ENCODE measurements around the gene RPS18.
A peak's percentile ranks its signal among the peaks of the same experiment; 100 is the strongest.

Gene RPS18

GRCh38 chr6:33304216-33304615 lies 32.3 kb downstream of the RPS18 start (continued):
- TF ChIP-seq, protein P1, sequence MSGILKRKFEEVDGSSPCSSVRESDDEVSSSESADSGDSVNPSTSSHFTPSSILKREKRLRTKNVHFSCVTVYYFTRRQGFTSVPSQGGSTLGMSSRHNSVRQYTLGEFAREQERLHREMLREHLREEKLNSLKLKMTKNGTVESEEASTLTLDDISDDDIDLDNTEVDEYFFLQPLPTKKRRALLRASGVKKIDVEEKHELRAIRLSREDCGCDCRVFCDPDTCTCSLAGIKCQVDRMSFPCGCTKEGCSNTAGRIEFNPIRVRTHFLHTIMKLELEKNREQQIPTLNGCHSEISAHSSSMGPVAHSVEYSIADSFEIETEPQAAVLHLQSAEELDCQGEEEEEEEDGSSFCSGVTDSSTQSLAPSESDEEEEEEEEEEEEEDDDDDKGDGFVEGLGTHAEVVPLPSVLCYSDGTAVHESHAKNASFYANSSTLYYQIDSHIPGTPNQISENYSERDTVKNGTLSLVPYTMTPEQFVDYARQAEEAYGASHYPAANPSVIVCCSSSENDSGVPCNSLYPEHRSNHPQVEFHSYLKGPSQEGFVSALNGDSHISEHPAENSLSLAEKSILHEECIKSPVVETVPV (CRISPR knock-in tag; IDR thresholded peaks at IDR 0.05): no peak
- TF ChIP-seq SNAI2 (CRISPR knock-in tag; IDR thresholded peaks at IDR 0.05) (no peak), ZC3H10 (CRISPR knock-in tag; IDR thresholded peaks at IDR 0.05) (no peak), CSDC2 (CRISPR knock-in tag; IDR thresholded peaks at IDR 0.05) (no peak)
- TF ChIP-seq, protein P2, sequence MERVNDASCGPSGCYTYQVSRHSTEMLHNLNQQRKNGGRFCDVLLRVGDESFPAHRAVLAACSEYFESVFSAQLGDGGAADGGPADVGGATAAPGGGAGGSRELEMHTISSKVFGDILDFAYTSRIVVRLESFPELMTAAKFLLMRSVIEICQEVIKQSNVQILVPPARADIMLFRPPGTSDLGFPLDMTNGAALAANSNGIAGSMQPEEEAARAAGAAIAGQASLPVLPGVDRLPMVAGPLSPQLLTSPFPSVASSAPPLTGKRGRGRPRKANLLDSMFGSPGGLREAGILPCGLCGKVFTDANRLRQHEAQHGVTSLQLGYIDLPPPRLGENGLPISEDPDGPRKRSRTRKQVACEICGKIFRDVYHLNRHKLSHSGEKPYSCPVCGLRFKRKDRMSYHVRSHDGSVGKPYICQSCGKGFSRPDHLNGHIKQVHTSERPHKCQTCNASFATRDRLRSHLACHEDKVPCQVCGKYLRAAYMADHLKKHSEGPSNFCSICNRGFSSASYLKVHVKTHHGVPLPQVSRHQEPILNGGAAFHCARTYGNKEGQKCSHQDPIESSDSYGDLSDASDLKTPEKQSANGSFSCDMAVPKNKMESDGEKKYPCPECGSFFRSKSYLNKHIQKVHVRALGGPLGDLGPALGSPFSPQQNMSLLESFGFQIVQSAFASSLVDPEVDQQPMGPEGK (CRISPR knock-in tag; IDR thresholded peaks at IDR 0.05; ENCODE audit: borderline replicate concordance): no peak

- no peak for ATAC-seq
- no peak for TF ChIP-seq POU6F1 (CRISPR knock-in tag; IDR thresholded peaks at IDR 0.05; ENCODE audit: borderline replicate concordance, low read depth)
- no peak for TF ChIP-seq SNAI2 (CRISPR knock-in tag; IDR thresholded peaks at IDR 0.05)
- no peak for TF ChIP-seq ZFP3 (CRISPR knock-in tag; IDR thresholded peaks at IDR 0.05)
- no peak for TF ChIP-seq OSR1 (CRISPR knock-in tag; IDR thresholded peaks at IDR 0.05)
- TF ChIP-seq BACH2 (CRISPR knock-in tag; IDR thresholded peaks at IDR 0.05; ENCODE audit: borderline replicate concordance): no peak
- no peak for TF ChIP-seq TOX (CRISPR knock-in tag; IDR thresholded peaks at IDR 0.05; ENCODE audit: borderline replicate concordance)
- TF ChIP-seq ZNF8 (CRISPR knock-in tag; IDR thresholded peaks at IDR 0.05): no peak
- TF ChIP-seq, protein P2 (CRISPR knock-in tag; IDR thresholded peaks at IDR 0.05; ENCODE audit: borderline replicate concordance): no peak
- TF ChIP-seq, protein P1 (CRISPR knock-in tag; IDR thresholded peaks at IDR 0.05): no peak
- TF ChIP-seq ZNF565 (CRISPR knock-in tag; conservative IDR thresholded peaks at IDR 0.05; ENCODE audit: low read depth): no peak
- TF ChIP-seq, protein P3, sequence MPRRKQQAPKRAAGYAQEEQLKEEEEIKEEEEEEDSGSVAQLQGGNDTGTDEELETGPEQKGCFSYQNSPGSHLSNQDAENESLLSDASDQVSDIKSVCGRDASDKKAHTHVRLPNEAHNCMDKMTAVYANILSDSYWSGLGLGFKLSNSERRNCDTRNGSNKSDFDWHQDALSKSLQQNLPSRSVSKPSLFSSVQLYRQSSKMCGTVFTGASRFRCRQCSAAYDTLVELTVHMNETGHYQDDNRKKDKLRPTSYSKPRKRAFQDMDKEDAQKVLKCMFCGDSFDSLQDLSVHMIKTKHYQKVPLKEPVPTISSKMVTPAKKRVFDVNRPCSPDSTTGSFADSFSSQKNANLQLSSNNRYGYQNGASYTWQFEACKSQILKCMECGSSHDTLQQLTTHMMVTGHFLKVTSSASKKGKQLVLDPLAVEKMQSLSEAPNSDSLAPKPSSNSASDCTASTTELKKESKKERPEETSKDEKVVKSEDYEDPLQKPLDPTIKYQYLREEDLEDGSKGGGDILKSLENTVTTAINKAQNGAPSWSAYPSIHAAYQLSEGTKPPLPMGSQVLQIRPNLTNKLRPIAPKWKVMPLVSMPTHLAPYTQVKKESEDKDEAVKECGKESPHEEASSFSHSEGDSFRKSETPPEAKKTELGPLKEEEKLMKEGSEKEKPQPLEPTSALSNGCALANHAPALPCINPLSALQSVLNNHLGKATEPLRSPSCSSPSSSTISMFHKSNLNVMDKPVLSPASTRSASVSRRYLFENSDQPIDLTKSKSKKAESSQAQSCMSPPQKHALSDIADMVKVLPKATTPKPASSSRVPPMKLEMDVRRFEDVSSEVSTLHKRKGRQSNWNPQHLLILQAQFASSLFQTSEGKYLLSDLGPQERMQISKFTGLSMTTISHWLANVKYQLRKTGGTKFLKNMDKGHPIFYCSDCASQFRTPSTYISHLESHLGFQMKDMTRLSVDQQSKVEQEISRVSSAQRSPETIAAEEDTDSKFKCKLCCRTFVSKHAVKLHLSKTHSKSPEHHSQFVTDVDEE (CRISPR knock-in tag; IDR thresholded peaks at IDR 0.05): no peak
- no peak for TF ChIP-seq ISL1 (CRISPR knock-in tag; IDR thresholded peaks at IDR 0.05)
These were observed 33.2 kb downstream of the RPS18 start for GRCh38 chr6:33305052-33305451.

GRCh38 chr6:33306356-33306755 lies 34.5 kb downstream of the RPS18 start:
- no peak for ATAC-seq
- TF ChIP-seq, protein P2 (CRISPR knock-in tag; IDR thresholded peaks at IDR 0.05; ENCODE audit: borderline replicate concordance): no peak
- TF ChIP-seq TCF4 (CRISPR knock-in tag; IDR thresholded peaks at IDR 0.05; ENCODE audit: borderline replicate concordance): peak; percentile 29; the same call in 1 of the 2 replicates
